Loucy (cell line): ENCODE measurements around the gene POU2F1.

Experiments used
- H2AFZ ChIP-seq: fragments of 200-600 bp; sonication (generic); 2 replicates; pipeline ENCODE4 v1.6.0; 2016; ENCODE audit warnings: antibody characterized with exemption, mild to moderate bottlenecking, low read length, moderate library complexity
- H3F3A ChIP-seq: fragments of 200-600 bp; 2 replicates; pipeline ENCODE4 v1.6.0; 2016; ENCODE audit warnings: antibody characterized with exemption, low read depth, mild to moderate bottlenecking
- H3K27me3 ChIP-seq: fragments of 200-600 bp; sonication (generic); 2 replicates; pipeline ENCODE4 v1.6.1; 2014; ENCODE audit warnings: low read length, mild to moderate bottlenecking; ENCODE audit not compliant: insufficient read depth, poor library complexity, severe bottlenecking
- H3K36me3 ChIP-seq: fragments of 200-600 bp; sonication (generic); 2 replicates; pipeline ENCODE4 v1.6.1; 2016; ENCODE audit warnings: low read length; ENCODE audit not compliant: insufficient read depth
- H3K4me1 ChIP-seq: fragments of 200-600 bp; sonication (generic); 2 replicates; pipeline ENCODE4 v1.5.1; 2014; ENCODE audit warnings: low read length, mild to moderate bottlenecking; ENCODE audit not compliant: insufficient read depth, poor library complexity, severe bottlenecking
- H3K4me2 ChIP-seq: fragments of 200-600 bp; sonication (generic); 2 replicates; pipeline ENCODE4 v1.6.0; 2014; ENCODE audit warnings: antibody characterized with exemption, low read length, low read depth, mild to moderate bottlenecking; ENCODE audit not compliant: poor library complexity, severe bottlenecking
- H3K4me3 ChIP-seq: fragments of 200-600 bp; sonication (generic); 2 replicates; pipeline ENCODE4 v1.5.1; 2014; ENCODE audit warnings: low read length, mild to moderate bottlenecking, mixed read lengths; ENCODE audit not compliant: poor library complexity, severe bottlenecking
- H3K79me2 ChIP-seq: fragments of 200-600 bp; sonication (generic); 2 replicates; pipeline ENCODE4 v1.6.1; 2014; ENCODE audit warnings: low read length; ENCODE audit not compliant: insufficient read depth
- H3K9ac ChIP-seq: fragments of 200-600 bp; sonication (generic); 2 replicates; pipeline ENCODE4 v1.6.0; 2014; ENCODE audit warnings: mild to moderate bottlenecking, low read depth, low read length, moderate library complexity; ENCODE audit not compliant: poor library complexity, severe bottlenecking
- H3K9me2 ChIP-seq: fragments of 200-600 bp; sonication (generic); replicated peaks from 2 replicates; pipeline ENCODE4 v1.6.1; 2016; ENCODE audit warnings: low read depth, low read length, mixed read lengths
- H3K9me3 ChIP-seq: fragments of 200-600 bp; sonication (generic); 2 replicates; pipeline ENCODE4 v1.6.1; 2014; ENCODE audit warnings: mild to moderate bottlenecking, antibody characterized with exemption, low read length, low read depth; ENCODE audit not compliant: insufficient read depth
- H4K20me1 ChIP-seq: fragments of 200-600 bp; sonication (generic); 2 replicates; pipeline ENCODE4 v1.6.0; 2014; ENCODE audit warnings: antibody characterized with exemption, low read length, mild to moderate bottlenecking; ENCODE audit not compliant: insufficient read depth, poor library complexity, severe bottlenecking
- CTCF ChIP-seq: fragments of 200-600 bp; sonication (generic); conservative IDR thresholded peaks from 2 replicates; pipeline ENCODE4 v1.5.1; 2014; ENCODE audit warnings: mild to moderate bottlenecking, antibody characterized with exemption, low read length
- EZH2phosphoT487 ChIP-seq: fragments of 200-600 bp; IDR thresholded peaks from 2 replicates; pipeline ENCODE4 v1.6.1; 2018; ENCODE audit warnings: antibody characterized with exemption, mild to moderate bottlenecking, moderate library complexity, borderline replicate concordance

Gene POU2F1

GRCh38 chr1:167465018-167465417 is 244.3 kb downstream of the POU2F1 start:
- Histone ChIP-seq H2AFZ (no peak overlapping the region), H3K4me1 (no peaks in the 10 kb centered on the region), H3F3A (no peaks in the 10 kb centered on the region), H3K4me3 (no peak overlapping the region), H3K4me2 (no peak overlapping the region), H3K27me3 (no peaks in the 10 kb centered on the region), H3K36me3 (peaks cover 33% of the 10 kb centered on the region; the same call in 1 of the 2 replicates), H3K9me2 (no peaks in the 10 kb centered on the region), H4K20me1 (peaks cover 18% of the 10 kb centered on the region), H3K79me2 (peaks cover 76% of the 10 kb centered on the region; the same call in 1 of the 2 replicates), H3K9ac (no peak overlapping the region), H3K9me3 (no peaks in the 10 kb centered on the region)
- TF ChIP-seq EZH2phosphoT487, result no peak
- no peak for TF ChIP-seq CTCF

DNA sequence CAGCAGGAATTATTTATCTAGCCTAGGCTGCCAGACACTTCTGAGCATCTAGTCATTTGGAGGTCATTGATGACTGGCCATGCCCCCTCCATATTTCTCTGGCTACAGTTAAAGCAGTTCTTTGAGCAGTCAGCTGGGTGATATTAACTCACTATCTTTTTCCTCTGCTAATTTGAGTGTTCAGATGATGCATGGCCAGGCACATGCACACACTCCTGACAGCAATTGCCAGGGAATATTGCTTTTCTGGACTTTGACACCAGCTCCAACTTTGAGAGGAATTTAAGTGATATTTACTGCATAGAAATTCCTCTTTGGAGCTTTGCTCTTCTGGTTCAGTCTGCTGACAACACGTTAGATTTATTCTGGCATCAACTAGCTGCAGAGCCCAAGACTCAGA is 245.1 kb downstream of the POU2F1 start:
- Histone ChIP-seq H4K20me1 (peaks cover 18% of the 10 kb centered on the region), H3K4me2 (no peak overlapping the region), H3K4me3 (no peak overlapping the region), H3K79me2 (peaks cover 81% of the 10 kb centered on the region; the same call in 1 of the 2 replicates), H3F3A (no peaks in the 10 kb centered on the region), H3K9me2 (no peaks in the 10 kb centered on the region), H3K27me3 (no peaks in the 10 kb centered on the region), H3K9me3 (no peaks in the 10 kb centered on the region), H3K9ac (no peak overlapping the region), H2AFZ (no peak overlapping the region), H3K4me1 (no peaks in the 10 kb centered on the region), H3K36me3 (peaks cover 29% of the 10 kb centered on the region; the same call in 1 of the 2 replicates)
- TF ChIP-seq EZH2phosphoT487 (no peak), CTCF (no peak)

GRCh38 chr1:167467126-167467710 is 246.5 kb downstream of the POU2F1 start:
- Histone ChIP-seq H3K79me2 (peaks cover 83% of the 10 kb centered on the region), H3K4me1 (no peaks in the 10 kb centered on the region), H2AFZ (no peak overlapping the region), H3K9ac (no peak overlapping the region), H3K9me3 (no peaks in the 10 kb centered on the region), H3K36me3 (peaks cover 17% of the 10 kb centered on the region; the same call in 1 of the 2 replicates), H3K9me2 (no peaks in the 10 kb centered on the region), H3K4me2 (no peak overlapping the region), H4K20me1 (peaks cover 18% of the 10 kb centered on the region), H3K27me3 (no peaks in the 10 kb centered on the region), H3F3A (no peaks in the 10 kb centered on the region), H3K4me3 (no peak overlapping the region)
- no peak for TF ChIP-seq EZH2phosphoT487
- no peak for TF ChIP-seq CTCF
